Small intestine (tissue), 7 donors: ENCODE measurements around the gene TBX5. TPM values are rescaled to one million over a fixed set of nuclear protein-coding genes. Genes with fewer than 3 reads are reported as not detected.
A peak's percentile ranks its signal among the peaks of the same experiment; 100 is the strongest.

Experiments
- DNase-seq, 2 donors: peaks; one replicate each; pipeline versions ENCODE4 v3.0.0 to v3.0.0-alpha.2; 2013
- FAIRE-seq: peaks from 2 replicates; lab custom pipeline; 2012; peaks lifted over from hg19 to GRCh38; lab: Jason Lieb, UNC
- H3K27ac ChIP-seq, 3 donors: one replicate each; pipeline ENCODE4 v1.5.1; 2013; ENCODE audit warnings: low read length in 2 of 3, mild to moderate bottlenecking in 2 of 3, control low read depth in 1 of 3, inconsistent platforms in 1 of 3, low read depth in 1 of 3, moderate library complexity in 1 of 3
- H3K27me3 ChIP-seq, 3 donors: one replicate each; pipeline ENCODE4 v1.6.1; 2013; ENCODE audit warnings: low read length in 3 of 3, inconsistent platforms in 1 of 3; ENCODE audit not compliant: control insufficient read depth in 3 of 3, insufficient read depth in 3 of 3
- H3K36me3 ChIP-seq, 3 donors: one replicate each; pipeline ENCODE4 v1.6.1; 2013; ENCODE audit warnings: low read length in 3 of 3, inconsistent platforms in 1 of 3, low read depth in 1 of 3, mild to moderate bottlenecking in 1 of 3, moderate library complexity in 1 of 3; ENCODE audit not compliant: control insufficient read depth in 3 of 3, insufficient read depth in 2 of 3
- H3K4me1 ChIP-seq, 3 donors: one replicate each; pipeline ENCODE4 v1.6.1; 2013; ENCODE audit warnings: low read length in 2 of 3, inconsistent platforms in 1 of 3, low read depth in 1 of 3, mild to moderate bottlenecking in 1 of 3, moderate library complexity in 1 of 3; ENCODE audit not compliant: control insufficient read depth in 3 of 3, insufficient read depth in 2 of 3
- H3K4me3 ChIP-seq, 3 donors: one replicate each; pipeline ENCODE4 v1.5.1; 2013; ENCODE audit warnings: low read length in 3 of 3, control low read depth in 1 of 3, inconsistent platforms in 1 of 3, low read depth in 1 of 3, mild to moderate bottlenecking in 1 of 3, moderate library complexity in 1 of 3
- H3K9me3 ChIP-seq, 2 donors: one replicate each; pipeline ENCODE4 v1.6.1; 2013; ENCODE audit warnings: low read depth in 1 of 2, low read length in 1 of 2; ENCODE audit not compliant: control insufficient read depth in 2 of 2, insufficient read depth in 1 of 2
- WGBS, 3 donors: extraction: QIAGEN DNeasy Blood & Tissue Kit; methylation state at CpG; one replicate each; pipeline ENCODE4 v1.1.7; 2013; 5-methylcytosine and 5-hydroxymethylcytosine counted together
- polyA plus RNA-seq, 4 donors: library from polyadenylated mRNA; stranded (reverse) in 3 of 4; unstranded in 1 of 4; fragments of 200-250 nt in 3 of 4; fragments of 120-200 nt in 1 of 4; gene quantifications; one replicate each; pipeline versions ENCODE4 v1.2.1 to v1.2.3, GENCODE V29; 2013
- donor health status: healthy with polysubstance abuse.
- donor health status: control.
- donor health status: control.
- donor health status: Bipolar disorder and iron deficiency.
- donor health status: healthy.

Gene TBX5
- polyA plus RNA-seq, 4 donors, result not detected

DNA sequence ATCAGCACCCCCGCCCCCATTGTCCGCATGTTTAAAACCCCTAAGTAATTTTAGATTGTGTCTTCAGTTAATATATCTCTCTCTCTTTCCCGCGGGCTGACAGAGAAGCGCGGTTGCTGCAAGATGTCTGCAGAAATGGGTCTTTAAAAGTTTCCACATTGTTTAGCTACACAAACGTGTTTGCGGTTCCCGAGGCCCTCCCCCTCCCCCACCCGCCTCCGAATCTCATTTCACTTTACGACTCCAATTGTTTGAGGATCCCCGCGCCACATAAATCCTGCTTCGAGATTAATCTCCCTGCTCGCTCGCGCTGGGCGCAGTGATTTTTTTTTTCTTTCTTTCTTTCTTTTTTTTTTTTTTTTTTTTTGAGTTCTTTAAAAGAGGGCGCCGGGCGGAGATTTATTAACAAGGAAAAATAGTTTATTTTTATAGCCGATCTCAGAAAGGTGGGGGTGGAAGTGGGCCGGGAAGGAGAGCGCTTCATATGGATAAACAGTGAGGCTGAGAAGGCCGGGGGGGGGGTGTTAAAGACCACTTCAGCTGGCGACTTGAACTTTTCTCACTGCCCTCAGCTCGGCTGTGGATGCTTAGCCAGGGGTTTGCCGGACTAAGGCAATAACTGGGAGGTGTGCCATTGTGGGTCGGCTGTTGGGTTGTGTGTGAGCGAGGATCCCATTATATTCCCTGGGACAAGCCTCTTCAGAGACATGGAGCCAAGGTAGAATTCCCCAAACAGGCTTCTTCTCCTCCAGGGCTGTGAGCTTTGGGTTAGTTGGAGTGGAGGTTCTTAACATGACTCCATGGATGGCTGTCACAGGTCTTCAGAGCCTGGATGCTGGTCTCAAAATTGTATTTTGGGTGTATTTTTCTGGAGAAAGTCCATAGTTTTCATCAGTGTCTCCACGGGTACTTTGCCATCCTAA is 39.7 kb upstream of the TBX5 start:
- peaks cover 16 to 84% (median 56%) of the 10 kb centered on the region in 3 donors for H3K27me3 ChIP-seq

DNA sequence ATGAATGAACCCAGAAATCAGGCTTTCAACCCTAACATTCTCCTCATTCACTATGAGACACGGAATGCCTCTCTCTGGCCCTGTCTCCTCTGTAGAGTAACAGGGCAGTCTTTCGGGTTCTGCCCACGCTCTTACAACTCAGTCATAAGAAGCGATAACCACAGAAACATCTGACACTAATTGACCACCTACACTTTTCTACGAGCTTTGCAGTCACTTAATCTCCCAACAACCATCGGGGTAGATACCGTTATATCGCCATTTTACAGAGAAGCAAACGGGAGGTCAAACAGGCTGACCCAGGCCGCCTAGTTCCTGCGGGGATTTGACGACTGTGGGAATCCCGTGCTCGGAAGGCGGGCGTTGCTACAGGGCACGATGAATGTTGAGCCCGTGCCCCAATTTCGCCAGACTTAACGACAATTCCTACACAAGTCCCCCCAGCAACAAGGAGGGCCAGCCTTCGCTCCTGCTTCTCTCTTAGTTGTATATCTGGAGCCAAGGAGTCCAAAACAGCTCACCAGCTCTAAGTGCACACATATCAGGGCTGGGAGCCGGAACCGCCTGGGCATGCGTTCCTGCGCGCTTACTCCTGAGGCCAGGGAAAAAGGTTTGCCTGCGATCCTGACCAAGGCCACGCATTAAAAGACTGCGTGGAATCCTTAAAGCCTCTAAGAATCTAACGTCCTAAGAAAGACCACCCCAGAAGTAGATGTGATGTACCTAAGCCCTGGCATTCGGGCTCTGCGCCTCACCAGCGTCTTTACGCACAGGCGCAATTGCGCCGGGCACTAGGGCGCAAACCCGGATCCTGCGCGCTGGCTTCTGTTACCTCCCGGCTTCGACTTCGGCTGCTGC is 38.7 kb upstream of the TBX5 start:
- Histone ChIP-seq H3K27ac (no peak overlapping the region), H3K36me3 (no peaks in the 10 kb centered on the region), H3K4me3 (no peak overlapping the region), H3K4me1 (no peaks in the 10 kb centered on the region), H3K9me3 (no peaks in the 10 kb centered on the region), H3K27me3 (peaks cover 18 to 86% (median 60%) of the 10 kb centered on the region in 3 donors)
- DNase-seq (peak in 1 of 2 donors; percentile 23), FAIRE-seq (no peak)
- WGBS, 3 donors, result 5 to 14% (median 12%) methylated on average over 44 of the region's 44 CpGs

More for the DNA sequence above, 39.7 kb upstream of the TBX5 start:
- DNase-seq (no peak), FAIRE-seq (no peak)
- H3K9me3 ChIP-seq, result no peaks in the 10 kb centered on the region
- no peak overlapping the region for H3K4me3 ChIP-seq
- WGBS, 3 donors, result 4 to 9% (median 8%) methylated on average over 32 of the region's 32 CpGs
- no peak overlapping the region for H3K27ac ChIP-seq
- H3K36me3 ChIP-seq, result no peaks in the 10 kb centered on the region
- H3K4me1 ChIP-seq, result no peaks in the 10 kb centered on the region

DNA sequence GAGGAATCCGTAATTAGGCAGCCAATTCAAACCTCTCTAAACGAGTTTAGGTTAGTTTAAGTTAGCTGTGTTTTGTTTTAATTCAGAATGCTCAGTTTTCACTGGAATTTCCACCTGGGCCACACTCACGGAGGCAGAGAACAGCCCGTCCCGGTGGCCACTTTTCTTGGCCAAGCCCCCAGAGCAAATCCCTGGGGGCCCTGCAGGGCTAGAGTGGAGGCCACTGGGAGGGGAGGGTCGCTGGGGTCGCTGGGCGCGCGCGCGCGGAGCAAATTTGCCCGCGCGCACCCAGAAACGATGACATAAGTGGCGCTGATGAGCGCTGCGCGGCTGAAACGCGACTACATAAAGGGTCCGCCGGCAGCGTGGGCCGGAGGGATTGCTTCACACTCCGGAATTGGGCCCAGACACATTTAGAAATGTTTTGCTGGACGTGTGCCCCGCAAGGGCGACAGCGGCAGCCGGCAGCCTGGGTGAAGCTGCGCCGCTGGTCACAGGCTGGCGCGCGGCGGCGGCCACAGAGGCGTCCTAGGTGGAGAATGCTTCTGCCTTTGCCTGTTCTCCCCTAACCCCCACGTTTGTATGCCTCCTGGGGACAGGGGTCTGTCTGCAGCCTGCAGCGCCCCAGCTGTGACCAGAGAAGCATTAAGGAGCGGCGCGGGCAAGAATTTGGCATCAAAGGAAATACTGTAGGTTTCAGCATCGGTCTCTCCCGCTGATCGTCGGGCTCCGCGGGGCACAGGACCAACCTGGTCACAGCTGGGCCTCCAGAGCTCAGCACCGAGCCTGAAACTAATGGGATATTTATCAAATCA is 37.9 kb upstream of the TBX5 start:
- no peak for FAIRE-seq
- no peaks in the 10 kb centered on the region for H3K4me1 ChIP-seq
- WGBS, 3 donors, result 2 to 12% (median 7%) methylated on average over 53 of the region's 53 CpGs

DNA sequence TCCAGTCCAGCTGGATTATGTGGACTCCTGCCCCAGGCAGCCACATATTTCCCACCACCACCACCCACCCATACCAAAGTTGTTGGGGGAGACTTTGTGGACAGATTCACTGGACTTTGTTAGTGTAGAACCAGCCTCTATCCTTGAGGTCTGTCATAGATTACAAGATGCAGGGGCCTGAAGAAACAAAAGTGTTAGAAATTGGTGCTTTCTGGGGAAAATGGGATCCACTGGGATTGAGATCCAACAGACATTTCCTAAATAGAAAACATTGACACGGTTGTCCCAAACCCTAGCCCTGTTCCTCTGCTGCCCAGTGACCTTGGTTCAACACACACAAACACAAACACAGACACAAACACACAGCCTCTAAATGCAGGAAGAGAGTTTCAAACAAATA is 36.6 kb upstream of the TBX5 start:
- no peaks in the 10 kb centered on the region for H3K36me3 ChIP-seq
- 4 to 9% (median 6%) methylated on average over 1 of the region's 1 CpG for WGBS, 3 donors
- H3K4me1 ChIP-seq, result no peaks in the 10 kb centered on the region
- no peaks in the 10 kb centered on the region for H3K9me3 ChIP-seq
- FAIRE-seq (no peak), DNase-seq (no peak)
- no peak overlapping the region for H3K4me3 ChIP-seq
- peaks cover 17 to 88% (median 56%) of the 10 kb centered on the region in 3 donors for H3K27me3 ChIP-seq
- no peak overlapping the region for H3K27ac ChIP-seq

More for the DNA sequence above, 37.9 kb upstream of the TBX5 start:
- Histone ChIP-seq H3K36me3 (no peaks in the 10 kb centered on the region), H3K9me3 (no peaks in the 10 kb centered on the region), H3K27me3 (peaks cover 24 to 89% (median 63%) of the 10 kb centered on the region in 3 donors), H3K4me3 (no peak overlapping the region), H3K27ac (no peak overlapping the region)
- DNase-seq, result no peak

DNA sequence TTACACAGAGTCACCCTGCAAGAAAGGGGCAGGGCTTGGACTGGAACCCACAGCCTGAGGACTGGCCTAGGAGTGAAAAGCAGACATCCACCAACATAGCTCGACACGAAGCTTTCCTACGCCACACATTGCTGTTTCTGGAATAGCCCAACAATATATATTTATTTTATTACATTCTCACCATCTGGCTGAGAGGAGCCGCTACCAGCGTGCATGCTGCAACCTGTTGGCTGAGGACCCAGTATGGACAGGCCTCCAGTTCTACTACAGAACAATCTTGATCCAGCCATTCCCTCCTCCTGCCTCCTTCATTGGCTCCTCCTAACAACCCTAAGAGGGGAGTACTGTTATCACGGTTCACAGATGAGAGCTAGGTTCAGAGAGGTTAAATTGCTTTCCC is 35.6 kb upstream of the TBX5 start:
- DNase-seq, result no peak
- no peaks in the 10 kb centered on the region for H3K4me1 ChIP-seq
- H3K9me3 ChIP-seq, result no peaks in the 10 kb centered on the region
- no peak overlapping the region for H3K4me3 ChIP-seq
- no peak for FAIRE-seq
- 8 to 13% (median 13%) methylated on average over 6 of the region's 6 CpGs for WGBS, 3 donors
- H3K27me3 ChIP-seq, result peaks cover 17 to 83% (median 55%) of the 10 kb centered on the region in 3 donors
- H3K27ac ChIP-seq, result no peak overlapping the region
- no peaks in the 10 kb centered on the region for H3K36me3 ChIP-seq

DNA sequence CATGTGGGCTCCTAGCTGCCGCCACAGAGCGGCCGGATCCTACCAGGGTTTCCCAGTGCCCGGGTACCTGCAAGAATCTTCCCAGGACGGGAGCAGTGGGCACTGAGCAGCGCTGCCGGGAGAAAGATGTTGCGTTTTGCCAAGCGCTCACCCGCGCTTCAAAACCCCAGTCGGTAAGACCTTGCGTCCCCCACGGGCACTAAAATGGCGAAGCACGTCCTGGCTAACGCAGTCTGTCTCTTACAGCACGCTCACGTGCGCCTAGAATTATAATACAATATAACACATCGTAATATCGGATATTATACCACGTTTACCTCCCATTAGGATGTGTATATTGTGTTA is 35.1 kb upstream of the TBX5 start:
- 5 to 12% (median 8%) methylated on average over 23 of the region's 23 CpGs for WGBS, 3 donors
- H3K27me3 ChIP-seq, result peaks cover 17 to 79% (median 51%) of the 10 kb centered on the region in 3 donors
- no peak overlapping the region for H3K4me3 ChIP-seq
- DNase-seq (no peak), FAIRE-seq (no peak)
- H3K36me3 ChIP-seq, result no peaks in the 10 kb centered on the region
- H3K9me3 ChIP-seq, result no peaks in the 10 kb centered on the region
- no peak overlapping the region for H3K27ac ChIP-seq
- no peaks in the 10 kb centered on the region for H3K4me1 ChIP-seq

DNA sequence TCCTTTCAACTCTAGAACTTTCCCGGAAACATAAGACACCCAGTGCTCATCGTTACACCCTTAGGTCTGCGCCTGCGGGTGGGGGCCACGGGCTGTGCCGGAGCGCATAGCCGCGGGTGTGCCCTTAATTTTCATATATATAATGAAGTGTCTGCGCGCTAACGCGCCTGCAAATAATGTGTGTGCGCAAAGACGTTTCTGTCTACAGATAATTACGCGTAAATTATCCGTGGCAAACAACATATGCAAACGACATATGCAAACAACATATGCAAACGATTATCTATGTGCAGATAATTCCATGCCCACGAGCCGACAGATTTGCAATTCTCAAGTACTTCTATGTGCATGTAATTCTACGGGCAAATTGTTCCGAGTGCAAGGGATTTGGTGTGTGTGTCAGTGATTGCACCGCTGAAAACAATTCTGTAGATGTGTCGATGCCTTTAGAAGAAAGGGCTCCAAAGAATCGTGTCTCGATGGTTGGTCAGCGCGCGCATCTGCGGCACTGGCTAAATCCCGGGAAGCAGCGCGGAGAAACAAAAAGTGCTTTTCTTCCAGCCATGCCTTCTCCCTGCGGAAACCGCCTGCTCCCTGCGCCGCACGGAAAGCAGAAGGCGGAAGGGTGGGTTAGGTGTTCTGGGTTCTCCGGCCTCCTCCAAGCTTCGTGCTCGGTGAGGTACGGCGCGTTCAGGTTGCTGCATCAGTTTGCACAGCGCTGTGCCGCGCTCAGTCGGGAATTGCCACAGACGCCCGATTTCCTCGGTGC is 34.5 kb upstream of the TBX5 start:
- 4 to 9% (median 8%) methylated on average over 54 of the region's 54 CpGs for WGBS, 3 donors
- Histone ChIP-seq H3K27ac (no peak overlapping the region), H3K9me3 (no peaks in the 10 kb centered on the region), H3K36me3 (no peaks in the 10 kb centered on the region), H3K27me3 (peaks cover 17 to 77% (median 49%) of the 10 kb centered on the region in 3 donors), H3K4me1 (no peaks in the 10 kb centered on the region), H3K4me3 (no peak overlapping the region)
- FAIRE-seq (no peak), DNase-seq (no peak)
